A549 (cell line): ENCODE results near the gene PARD3B.

Source experiments
- CBX2 ChIP-seq: fragments of 200-600 bp; sonication (generic); IDR thresholded peaks from 2 replicates; pipeline ENCODE4 v1.6.1; 2016; ENCODE audit warnings: low read depth, mild to moderate bottlenecking, borderline replicate concordance
- CHD2 ChIP-seq: fragments of 150-350 bp; IDR thresholded peaks from 2 replicates; pipeline ENCODE4 v1.6.1; 2014; ENCODE audit warnings: low read length; ENCODE audit not compliant: partially characterized antibody
- EP300 ChIP-seq, 2 experiments: fragments of >200 bp; sonication (Bioruptor Twin); formaldehyde crosslinking; IDR thresholded peaks; 2 replicates in 1 of 2; 3 replicates in 1 of 2; pipeline ENCODE4 v1.6.1; 2016 to 2017
- ESRRA ChIP-seq: fragments of 150-350 bp; IDR thresholded peaks from 2 replicates; pipeline ENCODE4 v1.6.1; 2014; ENCODE audit warnings: mild to moderate bottlenecking, low read length, borderline replicate concordance
- JUNB ChIP-seq: fragments of >200 bp; sonication (Bioruptor Twin); formaldehyde crosslinking; IDR thresholded peaks from 2 replicates; pipeline ENCODE4 v1.6.1; 2016
- KDM1A ChIP-seq: fragments of 200-600 bp; sonication (generic); IDR thresholded peaks from 2 replicates; pipeline ENCODE4 v1.6.1; 2016; ENCODE audit warnings: low read depth, mild to moderate bottlenecking
- MAZ ChIP-seq: fragments of 150-350 bp; IDR thresholded peaks from 2 replicates; pipeline ENCODE4 v1.6.1; 2014; ENCODE audit warnings: antibody characterized with exemption, low read depth, low read length, borderline replicate concordance
- MYC ChIP-seq: IDR thresholded peaks from 2 replicates; pipeline ENCODE4 v1.6.1; 2012; ENCODE audit warnings: mild to moderate bottlenecking, inconsistent platforms, low read length, improper control_type of control experiment, borderline replicate concordance
- POLR2A ChIP-seq: IDR thresholded peaks from 2 replicates; pipeline ENCODE4 v1.6.1; 2012; ENCODE audit warnings: mild to moderate bottlenecking, low read length
- RNF2 ChIP-seq: fragments of 200-600 bp; sonication (generic); IDR thresholded peaks from 2 replicates; pipeline ENCODE4 v1.6.1; 2016; ENCODE audit warnings: low read depth, mild to moderate bottlenecking, antibody characterized with exemption, moderate library complexity, borderline replicate concordance
- TP53 ChIP-seq: fragments of 250-450 bp; sonication (Bioruptor Pico); IDR thresholded peaks from 2 replicates; pipeline ENCODE4 v1.5.0; 2021; ENCODE audit warnings: mild to moderate bottlenecking, moderate library complexity
- TF ChIP-seq, protein P1 (sequence below): fragments of >200 bp; sonication (Bioruptor Twin); formaldehyde crosslinking; IDR thresholded peaks from 3 replicates; pipeline ENCODE4 v1.5.1; 2016
- TF ChIP-seq, protein P2 (sequence below): IDR thresholded peaks from 2 replicates; pipeline ENCODE4 v1.6.1; 2012
- TF ChIP-seq, protein P3 (sequence below): fragments of 150-350 bp; IDR thresholded peaks from 2 replicates; pipeline ENCODE4 v1.6.1; 2014; ENCODE audit warnings: low read depth, mild to moderate bottlenecking, low read length

DNA sequence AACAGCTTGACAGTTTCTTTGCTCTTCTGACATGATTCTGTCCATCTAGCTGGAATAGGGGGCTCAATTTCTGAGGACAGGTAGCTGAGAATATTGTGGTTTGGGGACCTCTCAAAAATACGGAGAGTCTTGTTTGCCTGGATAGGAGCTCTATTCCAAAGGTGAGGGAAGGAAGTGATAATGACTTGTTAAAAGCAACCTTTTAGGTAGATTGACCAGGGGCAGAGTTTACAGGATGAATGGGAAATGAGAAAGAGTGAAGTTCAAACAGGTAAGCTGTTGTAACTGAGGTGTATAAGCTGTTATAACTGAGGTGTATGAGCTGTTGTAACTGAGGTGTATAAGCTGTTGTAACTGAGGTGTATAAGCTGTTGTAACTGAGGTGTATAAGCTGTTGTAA, 25.1 kb downstream of the PARD3B start:
- no peak for TF ChIP-seq JUNB
- no peak for TF ChIP-seq KDM1A
- TF ChIP-seq, protein P1, sequence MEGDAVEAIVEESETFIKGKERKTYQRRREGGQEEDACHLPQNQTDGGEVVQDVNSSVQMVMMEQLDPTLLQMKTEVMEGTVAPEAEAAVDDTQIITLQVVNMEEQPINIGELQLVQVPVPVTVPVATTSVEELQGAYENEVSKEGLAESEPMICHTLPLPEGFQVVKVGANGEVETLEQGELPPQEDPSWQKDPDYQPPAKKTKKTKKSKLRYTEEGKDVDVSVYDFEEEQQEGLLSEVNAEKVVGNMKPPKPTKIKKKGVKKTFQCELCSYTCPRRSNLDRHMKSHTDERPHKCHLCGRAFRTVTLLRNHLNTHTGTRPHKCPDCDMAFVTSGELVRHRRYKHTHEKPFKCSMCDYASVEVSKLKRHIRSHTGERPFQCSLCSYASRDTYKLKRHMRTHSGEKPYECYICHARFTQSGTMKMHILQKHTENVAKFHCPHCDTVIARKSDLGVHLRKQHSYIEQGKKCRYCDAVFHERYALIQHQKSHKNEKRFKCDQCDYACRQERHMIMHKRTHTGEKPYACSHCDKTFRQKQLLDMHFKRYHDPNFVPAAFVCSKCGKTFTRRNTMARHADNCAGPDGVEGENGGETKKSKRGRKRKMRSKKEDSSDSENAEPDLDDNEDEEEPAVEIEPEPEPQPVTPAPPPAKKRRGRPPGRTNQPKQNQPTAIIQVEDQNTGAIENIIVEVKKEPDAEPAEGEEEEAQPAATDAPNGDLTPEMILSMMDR: no peak
- no peak for TF ChIP-seq MYC
- TF ChIP-seq, protein P2, sequence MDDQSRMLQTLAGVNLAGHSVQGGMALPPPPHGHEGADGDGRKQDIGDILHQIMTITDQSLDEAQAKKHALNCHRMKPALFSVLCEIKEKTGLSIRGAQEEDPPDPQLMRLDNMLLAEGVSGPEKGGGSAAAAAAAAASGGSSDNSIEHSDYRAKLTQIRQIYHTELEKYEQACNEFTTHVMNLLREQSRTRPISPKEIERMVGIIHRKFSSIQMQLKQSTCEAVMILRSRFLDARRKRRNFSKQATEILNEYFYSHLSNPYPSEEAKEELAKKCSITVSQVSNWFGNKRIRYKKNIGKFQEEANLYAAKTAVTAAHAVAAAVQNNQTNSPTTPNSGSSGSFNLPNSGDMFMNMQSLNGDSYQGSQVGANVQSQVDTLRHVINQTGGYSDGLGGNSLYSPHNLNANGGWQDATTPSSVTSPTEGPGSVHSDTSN: no peak
- TF ChIP-seq CHD2: no peak
- no peak for TF ChIP-seq POLR2A
- TF ChIP-seq RNF2: no peak
- TF ChIP-seq EP300 (IDR thresholded peaks at IDR 0.05): no peak
- TF ChIP-seq TP53: no peak
- TF ChIP-seq ESRRA: no peak
- no peak for TF ChIP-seq MAZ
- TF ChIP-seq CBX2: no peak
- TF ChIP-seq, protein P3, sequence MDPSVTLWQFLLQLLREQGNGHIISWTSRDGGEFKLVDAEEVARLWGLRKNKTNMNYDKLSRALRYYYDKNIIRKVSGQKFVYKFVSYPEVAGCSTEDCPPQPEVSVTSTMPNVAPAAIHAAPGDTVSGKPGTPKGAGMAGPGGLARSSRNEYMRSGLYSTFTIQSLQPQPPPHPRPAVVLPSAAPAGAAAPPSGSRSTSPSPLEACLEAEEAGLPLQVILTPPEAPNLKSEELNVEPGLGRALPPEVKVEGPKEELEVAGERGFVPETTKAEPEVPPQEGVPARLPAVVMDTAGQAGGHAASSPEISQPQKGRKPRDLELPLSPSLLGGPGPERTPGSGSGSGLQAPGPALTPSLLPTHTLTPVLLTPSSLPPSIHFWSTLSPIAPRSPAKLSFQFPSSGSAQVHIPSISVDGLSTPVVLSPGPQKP: no peak
